ENCODE results near the gene NAT8. TPM values are rescaled to one million over a fixed set of nuclear protein-coding genes. Genes with fewer than 3 reads are reported as not detected.
"Not testable (repeated sequence)": the region's sequence is repeated elsewhere in the genome, so short reads cannot be mapped to it uniquely, and the experiment has no call there.

Gene NAT8, protein sequence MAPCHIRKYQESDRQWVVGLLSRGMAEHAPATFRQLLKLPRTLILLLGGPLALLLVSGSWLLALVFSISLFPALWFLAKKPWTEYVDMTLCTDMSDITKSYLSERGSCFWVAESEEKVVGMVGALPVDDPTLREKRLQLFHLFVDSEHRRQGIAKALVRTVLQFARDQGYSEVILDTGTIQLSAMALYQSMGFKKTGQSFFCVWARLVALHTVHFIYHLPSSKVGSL
- total RNA-seq (2014; rRNA removed; shearing (Covaris generic)), result not detected in 2 replicates
- not detected in 2 replicates for polyA plus RNA-seq (2014; cell fraction: nucleus; rRNA removed)

GRCh38 chr2:73642338-73643018 lies at the start of gene NAT8:
Gene NAT8, minus strand, starts transcription at chr2:73642422. Its CDS starts 794 bp downstream, at chr2:73641628.
- DNase-seq (ENCODE audit: extremely low read depth, low read depth), result no peak

- peak; percentile 9 for DNase-seq (ENCODE audit: extremely low read depth, low read depth)
These were observed 48.3 kb upstream of the NAT8 start for GRCh38 chr2:73690372-73691088.

DNA sequence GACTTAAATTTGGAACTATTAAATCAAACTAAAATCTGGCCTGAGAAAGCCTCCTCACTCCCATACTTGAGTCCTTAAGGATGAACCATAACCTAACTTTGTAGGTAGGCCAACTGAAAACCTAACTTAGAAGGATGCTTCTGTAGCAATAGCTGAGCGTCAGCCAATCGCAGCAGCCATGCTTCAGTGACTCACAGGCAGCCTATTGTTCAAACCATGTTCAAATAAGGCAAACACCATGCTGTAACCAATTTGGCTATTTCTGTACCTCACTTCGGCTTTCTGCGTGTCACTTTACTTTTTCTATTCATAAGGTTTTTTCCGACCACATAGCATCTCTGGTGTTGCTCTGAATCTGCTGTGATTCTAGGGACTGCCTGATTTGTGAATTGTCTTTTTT lies 46.3 kb upstream of the NAT8 start:
- DNase-seq (ENCODE audit: extremely low read depth, low read depth), result not testable (repeated sequence)

- no peak for DNase-seq (ENCODE audit: extremely low read depth, low read depth)
These were observed 43.7 kb upstream of the NAT8 start for GRCh38 chr2:73685764-73686438.

- DNase-seq (ENCODE audit: extremely low read depth, low read depth), result not testable (repeated sequence)
These were observed 42.7 kb upstream of the NAT8 start for GRCh38 chr2:73684905-73685304.

GRCh38 chr2:73684325-73684724 lies 42.1 kb upstream of the NAT8 start:
- not testable (repeated sequence) for DNase-seq (ENCODE audit: extremely low read depth, low read depth)

DNA sequence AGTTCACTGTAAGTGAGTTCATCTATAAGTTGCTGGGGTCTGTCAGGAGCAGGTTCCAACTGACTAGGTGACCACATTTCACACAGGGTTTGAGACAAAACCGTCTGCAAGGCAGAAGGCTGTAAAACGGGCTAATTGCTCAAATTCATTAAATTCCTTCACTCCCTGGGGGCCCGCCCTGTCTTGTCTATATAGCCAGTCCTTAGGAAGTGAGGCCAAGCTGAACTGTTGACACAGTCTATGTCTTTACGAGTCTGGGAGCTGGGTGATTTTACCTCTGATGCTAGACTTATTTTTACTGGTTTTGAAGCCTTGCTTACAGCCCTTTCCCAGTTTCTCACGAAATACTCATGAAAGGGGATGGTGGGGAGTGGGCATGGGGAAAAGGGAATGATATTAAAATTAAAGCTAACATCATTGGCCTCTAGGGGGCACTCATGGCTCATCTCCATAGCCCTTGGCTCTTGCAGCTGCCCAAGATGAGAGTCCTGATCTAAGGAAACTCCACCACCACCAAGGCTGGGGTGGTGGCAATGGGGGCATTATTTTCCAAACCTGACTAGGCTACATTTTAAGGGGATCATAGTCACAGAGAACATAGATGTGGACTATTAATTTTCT lies 37.8 kb upstream of the NAT8 start:
- DNase-seq (ENCODE audit: extremely low read depth, low read depth), result peak; percentile 45

- DNase-seq (ENCODE audit: extremely low read depth, low read depth), result not testable (repeated sequence)
These were observed 37.0 kb upstream of the NAT8 start for GRCh38 chr2:73679237-73679636.

- not testable (repeated sequence) for DNase-seq (ENCODE audit: extremely low read depth, low read depth)
These were observed 35.8 kb upstream of the NAT8 start for GRCh38 chr2:73678008-73678407.

DNA sequence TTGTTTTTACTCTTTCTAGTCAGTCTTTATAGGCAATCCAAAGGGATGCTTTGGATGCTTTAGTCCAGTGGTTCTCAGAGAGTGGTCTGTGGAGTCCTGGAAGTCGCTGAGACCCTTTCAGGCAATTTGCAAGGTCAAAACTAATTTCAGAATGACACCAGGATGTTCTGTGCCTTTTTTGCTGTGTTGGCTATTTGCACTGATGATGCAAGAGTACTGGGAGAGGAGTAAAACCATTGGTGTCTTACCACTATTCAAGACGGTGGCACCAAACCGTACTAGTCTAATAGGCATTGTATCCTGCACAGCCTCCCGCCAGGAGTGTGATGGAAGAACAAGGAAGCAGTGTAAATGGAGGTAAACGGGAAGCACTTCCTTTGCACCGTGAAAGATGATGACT lies 34.0 kb upstream of the NAT8 start:
- not testable (repeated sequence) for DNase-seq (ENCODE audit: extremely low read depth, low read depth)

DNA sequence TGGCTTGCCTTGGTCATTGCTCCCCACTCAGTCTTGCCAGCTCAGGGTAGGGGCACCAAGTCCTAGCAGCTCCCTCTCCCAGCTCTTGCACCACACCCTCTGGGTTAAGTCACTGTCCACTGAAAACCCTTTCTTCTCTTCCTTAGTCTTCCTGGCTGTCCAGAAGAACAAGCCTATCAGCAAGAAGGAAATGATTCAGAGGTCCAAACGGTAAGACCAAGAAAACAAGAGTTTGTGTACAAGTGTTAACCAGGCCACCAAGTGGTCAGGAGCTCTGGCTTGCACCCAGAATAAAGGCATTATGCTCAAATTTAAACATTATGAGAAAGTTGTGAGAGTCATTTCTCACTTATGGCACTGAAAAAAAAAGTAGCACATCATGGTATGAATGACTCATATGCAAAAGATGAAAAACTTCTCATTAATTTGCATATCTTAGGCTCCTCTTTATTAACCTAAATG lies 32.5 kb upstream of the NAT8 start:
- DNase-seq (ENCODE audit: extremely low read depth, low read depth), result not testable (repeated sequence)

GRCh38 chr2:73669976-73670375 lies 27.8 kb upstream of the NAT8 start:
- DNase-seq (ENCODE audit: extremely low read depth, low read depth), result not testable (repeated sequence)

- DNase-seq (ENCODE audit: extremely low read depth, low read depth), result not testable (repeated sequence)
These were observed 25.0 kb upstream of the NAT8 start for GRCh38 chr2:73667239-73667638.

DNA sequence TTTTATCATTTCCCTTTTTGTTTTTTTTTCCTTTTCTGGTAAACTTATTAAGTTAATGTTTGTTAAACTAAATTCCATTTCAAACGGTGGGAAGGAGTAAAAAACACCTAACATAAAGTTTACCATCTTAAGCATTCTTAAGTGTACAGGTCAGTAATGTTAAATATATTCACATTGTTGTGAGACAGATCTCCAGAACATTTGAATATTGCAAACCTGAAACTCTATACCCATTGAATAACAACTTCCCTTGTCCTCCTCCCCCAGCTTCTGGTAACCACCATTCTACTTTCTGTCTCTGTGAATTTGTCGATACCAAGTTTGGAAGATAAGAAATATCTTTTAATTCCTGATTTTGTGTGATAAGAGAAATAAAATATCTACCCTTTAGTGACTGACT lies 12.0 kb upstream of the NAT8 start:
- no peak for DNase-seq (ENCODE audit: extremely low read depth, low read depth)

GRCh38 chr2:73652348-73652747 lies 10.1 kb upstream of the NAT8 start:
- DNase-seq (ENCODE audit: extremely low read depth, low read depth), result no peak

GRCh38 chr2:73651591-73652230 lies 9.5 kb upstream of the NAT8 start:
- DNase-seq (ENCODE audit: extremely low read depth, low read depth), result no peak

GRCh38 chr2:73647690-73648089 lies 5.5 kb upstream of the NAT8 start:
- not testable (repeated sequence) for DNase-seq (ENCODE audit: extremely low read depth, low read depth)

GRCh38 chr2:73641767-73642062 lies 507 bp downstream of the NAT8 start:
- DNase-seq (ENCODE audit: extremely low read depth, low read depth), result no peak

- no peak for DNase-seq (ENCODE audit: extremely low read depth, low read depth)
These were observed 1.1 kb downstream of the NAT8 start for GRCh38 chr2:73640946-73641766.

Measured in NCI-H460 (cell line).